H1 (cell line): ENCODE data around the gene RCSD1.

ENCODE experiments used
- CTCF ChIP-seq, 3 experiments: IDR thresholded peaks; 1 replicate in 2 of 3; 2 replicates in 1 of 3; pipeline versions ENCODE4 v1.5.1 to v1.6.1; 2011; ENCODE audit warnings: low read length in 3 of 3, mild to moderate bottlenecking in 3 of 3, inconsistent platforms in 2 of 3, low read depth in 1 of 3, moderate library complexity in 1 of 3; ENCODE audit not compliant: insufficient read depth in 1 of 3; ENCODE audit errors: control extremely low read depth in 1 of 3
- EZH2 ChIP-seq: fragments of 200-600 bp; sonication (generic); IDR thresholded peaks from 2 replicates; pipeline ENCODE4 v1.7.1; 2012; ENCODE audit warnings: low read depth, mild to moderate bottlenecking, moderate library complexity, low read length, inconsistent platforms; ENCODE audit not compliant: severe bottlenecking
- JUN ChIP-seq: IDR thresholded peaks from 2 replicates; pipeline ENCODE4 v1.6.1; 2011; ENCODE audit warnings: low read depth, mild to moderate bottlenecking, improper control_type of control experiment, low read length
- POLR2A ChIP-seq, 2 experiments: IDR thresholded peaks; 1 replicate in 1 of 2; 2 replicates in 1 of 2; pipeline ENCODE4 v1.6.1; 2011; ENCODE audit warnings: low read depth in 2 of 2, low read length in 2 of 2, mild to moderate bottlenecking in 2 of 2; ENCODE audit errors: control extremely low read depth in 1 of 2
- POLR2AphosphoS5 ChIP-seq: IDR thresholded peaks from 2 replicates; pipeline ENCODE4 v1.6.1; 2011; ENCODE audit warnings: low read depth, low read length
- RFX5 ChIP-seq: IDR thresholded peaks from 2 replicates; pipeline ENCODE4 v1.6.1; 2011; ENCODE audit warnings: low read depth, low read length, improper control_type of control experiment, borderline replicate concordance
- TCF12 ChIP-seq: IDR thresholded peaks from 2 replicates; pipeline ENCODE4 v1.6.1; 2011; ENCODE audit warnings: low read depth, mild to moderate bottlenecking, low read length

- no peak for TF ChIP-seq JUN
- TF ChIP-seq CTCF (IDR thresholded peaks at IDR 0.05; ENCODE audit: control extremely low read depth in 1 of 3, insufficient read depth in 1 of 3, low read depth in 1 of 3, low read length in 3 of 3): no peak
- TF ChIP-seq POLR2A (IDR thresholded peaks at IDR 0.05; ENCODE audit: control extremely low read depth in 1 of 2, low read depth in 2 of 2, low read length in 2 of 2): no peak
- no peak for TF ChIP-seq RFX5
- TF ChIP-seq TCF12: no peak
- no peak for TF ChIP-seq EZH2
- TF ChIP-seq POLR2AphosphoS5: no peak
These were observed 73.5 kb downstream of the RCSD1 start for GRCh38 chr1:167703557-167703956.
